ENCODE measurements around the gene CYGB. TPM values are rescaled to one million over a fixed set of nuclear protein-coding genes. Genes with fewer than 3 reads are reported as not detected.

CYGB gene
- polyA plus RNA-seq, 3 donors, result not detected

DNA sequence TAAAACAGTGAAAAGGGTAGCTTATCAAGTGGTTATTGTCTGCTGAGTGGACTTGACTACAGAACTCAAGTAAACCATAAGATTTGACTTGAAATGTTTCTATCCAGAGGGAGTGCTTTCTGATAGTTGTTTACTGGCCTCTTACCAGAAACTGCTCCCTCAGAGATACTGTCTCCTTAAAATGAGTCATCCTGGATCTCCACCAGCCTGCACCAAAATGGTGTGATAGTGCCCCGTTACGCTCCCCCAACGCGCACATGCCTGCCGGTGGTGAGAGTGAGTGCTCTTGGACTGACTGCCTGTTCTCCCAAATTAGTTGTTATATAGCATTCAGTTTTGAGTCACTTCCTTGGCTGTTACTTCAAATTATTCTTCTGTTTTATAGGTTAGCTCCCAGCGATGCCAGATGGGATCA is 25.2 kb upstream of the CYGB start:
- intact Hi-C loops (cut with micrococcal nuclease), result no loop called here
- Histone ChIP-seq H3K4me2 (replicated peaks; ENCODE audit: extremely low read depth, low read length, poor library complexity, severe bottlenecking) (no peak overlapping the region), H3K27ac (ENCODE audit: low read depth in 1 of 2, low read length in 2 of 2) (no peak overlapping the region), H3K79me2 (ENCODE audit: insufficient read depth, low read length) (peaks cover 44% of the 10 kb centered on the region), H3K4me3 (replicated peaks in 1 of 3; ENCODE audit: low read depth in 2 of 3, low read length in 3 of 3) (no peak overlapping the region), H3K36me3 (replicated peaks in 1 of 2; ENCODE audit: control insufficient read depth in 1 of 2, insufficient read depth in 2 of 2, low read length in 2 of 2) (peaks cover 33 to 45% of the 10 kb centered on the region in 2 donors), H3K9ac (ENCODE audit: insufficient read depth, low read length, poor library complexity, severe bottlenecking) (no peak overlapping the region), H3K27me3 (ENCODE audit: control insufficient read depth in 2 of 2, insufficient read depth in 2 of 2, low read length in 2 of 2) (no peaks in the 10 kb centered on the region), H2AFZ (ENCODE audit: insufficient read depth, low read depth, low read length, poor library complexity, severe bottlenecking) (no peak overlapping the region), H3K4me1 (ENCODE audit: control insufficient read depth in 1 of 2, insufficient read depth in 2 of 2, low read length in 2 of 2) (peaks cover 47 to 70% of the 10 kb centered on the region in 2 donors), H3K9me3 (replicated peaks in 1 of 2; ENCODE audit: control insufficient read depth in 1 of 2, insufficient read depth in 1 of 2, low read length in 2 of 2) (no peaks in the 10 kb centered on the region), H4K20me1 (ENCODE audit: insufficient read depth, low read length) (peaks cover 67% of the 10 kb centered on the region)
- TF ChIP-seq, protein P1, sequence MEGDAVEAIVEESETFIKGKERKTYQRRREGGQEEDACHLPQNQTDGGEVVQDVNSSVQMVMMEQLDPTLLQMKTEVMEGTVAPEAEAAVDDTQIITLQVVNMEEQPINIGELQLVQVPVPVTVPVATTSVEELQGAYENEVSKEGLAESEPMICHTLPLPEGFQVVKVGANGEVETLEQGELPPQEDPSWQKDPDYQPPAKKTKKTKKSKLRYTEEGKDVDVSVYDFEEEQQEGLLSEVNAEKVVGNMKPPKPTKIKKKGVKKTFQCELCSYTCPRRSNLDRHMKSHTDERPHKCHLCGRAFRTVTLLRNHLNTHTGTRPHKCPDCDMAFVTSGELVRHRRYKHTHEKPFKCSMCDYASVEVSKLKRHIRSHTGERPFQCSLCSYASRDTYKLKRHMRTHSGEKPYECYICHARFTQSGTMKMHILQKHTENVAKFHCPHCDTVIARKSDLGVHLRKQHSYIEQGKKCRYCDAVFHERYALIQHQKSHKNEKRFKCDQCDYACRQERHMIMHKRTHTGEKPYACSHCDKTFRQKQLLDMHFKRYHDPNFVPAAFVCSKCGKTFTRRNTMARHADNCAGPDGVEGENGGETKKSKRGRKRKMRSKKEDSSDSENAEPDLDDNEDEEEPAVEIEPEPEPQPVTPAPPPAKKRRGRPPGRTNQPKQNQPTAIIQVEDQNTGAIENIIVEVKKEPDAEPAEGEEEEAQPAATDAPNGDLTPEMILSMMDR (IDR thresholded peaks at IDR 0.05), result no peak
- Mint-ChIP-seq H3K9me3 (no peaks in the 10 kb centered on the region), H3K4me1 (peaks cover 64% of the 10 kb centered on the region), H3K27ac (peak overlapping the region in 2 of 7 donors; percentile 25 to 64), H3K4me3 (no peak overlapping the region), H3K27me3 (ENCODE audit: low read depth in 3 of 3) (peaks cover 0 to 4% (median 2%) of the 10 kb centered on the region in 3 donors), H3K36me3 (peaks cover 49 to 64% of the 10 kb centered on the region in 2 donors)
- no peak for DNase-seq
- no CpG with 5 or more reads among the region's 6 CpGs for WGBS (ENCODE audit: insufficient coverage)

DNA sequence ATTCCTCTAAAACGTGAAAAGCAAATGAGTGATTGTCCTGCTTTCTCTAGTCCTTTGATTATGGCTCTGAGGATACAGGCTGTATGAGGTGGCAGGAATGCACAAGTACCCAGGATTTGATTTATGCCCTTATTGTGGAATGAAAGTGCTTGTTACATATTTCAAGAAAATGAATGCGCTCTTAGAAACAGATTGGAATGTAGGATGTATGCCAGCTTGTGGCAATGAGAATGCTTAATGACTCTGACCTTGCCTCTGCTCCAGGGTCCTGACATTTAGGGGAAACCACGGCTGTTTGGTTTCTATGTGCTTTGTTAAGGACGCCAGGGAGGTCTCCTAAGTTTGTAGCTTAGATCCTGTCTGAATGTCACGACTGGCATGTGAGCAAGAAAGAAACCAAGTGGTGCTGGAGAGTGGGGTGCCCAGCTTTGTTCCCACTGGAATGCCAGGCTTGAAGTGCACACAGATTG is 24.3 kb upstream of the CYGB start:
- Histone ChIP-seq H3K4me1 (ENCODE audit: control insufficient read depth in 1 of 2, insufficient read depth in 2 of 2, low read length in 2 of 2) (peaks cover 39 to 68% of the 10 kb centered on the region in 2 donors), H3K4me3 (replicated peaks in 1 of 3; ENCODE audit: low read depth in 2 of 3, low read length in 3 of 3) (peak overlapping the region in 1 of 3 experiments; percentile 21), H4K20me1 (ENCODE audit: insufficient read depth, low read length) (peaks cover 60% of the 10 kb centered on the region), H3K79me2 (ENCODE audit: insufficient read depth, low read length) (peaks cover 47% of the 10 kb centered on the region), H3K9ac (ENCODE audit: insufficient read depth, low read length, poor library complexity, severe bottlenecking) (no peak overlapping the region), H2AFZ (ENCODE audit: insufficient read depth, low read depth, low read length, poor library complexity, severe bottlenecking) (no peak overlapping the region), H3K4me2 (replicated peaks; ENCODE audit: extremely low read depth, low read length, poor library complexity, severe bottlenecking) (peak overlapping the region; percentile 34), H3K27me3 (ENCODE audit: control insufficient read depth in 2 of 2, insufficient read depth in 2 of 2, low read length in 2 of 2) (no peaks in the 10 kb centered on the region), H3K36me3 (replicated peaks in 1 of 2; ENCODE audit: control insufficient read depth in 1 of 2, insufficient read depth in 2 of 2, low read length in 2 of 2) (peaks cover 33 to 45% of the 10 kb centered on the region in 2 donors), H3K9me3 (replicated peaks in 1 of 2; ENCODE audit: control insufficient read depth in 1 of 2, insufficient read depth in 1 of 2, low read length in 2 of 2) (no peaks in the 10 kb centered on the region), H3K27ac (ENCODE audit: low read depth in 1 of 2, low read length in 2 of 2) (no peak overlapping the region)
- TF ChIP-seq, protein P1 (IDR thresholded peaks at IDR 0.05), result no peak
- intact Hi-C loops (cut with micrococcal nuclease), result no loop called here
- peak overlapping the region in 1 of 2 donors; percentile 4 for H3K4me3 Mint-ChIP-seq
- H3K27me3 Mint-ChIP-seq (ENCODE audit: low read depth in 3 of 3), result peaks cover 0 to 3% (median 0%) of the 10 kb centered on the region in 3 donors
- H3K36me3 Mint-ChIP-seq, result peaks cover 46 to 60% of the 10 kb centered on the region in 2 donors
- DNase-seq, result no peak
- no peaks in the 10 kb centered on the region for H3K9me3 Mint-ChIP-seq
- H3K4me1 Mint-ChIP-seq, result peaks cover 59% of the 10 kb centered on the region
- H3K27ac Mint-ChIP-seq, result peak overlapping the region in 3 of 7 donors; percentile 10 to 32 (median 25)
- 92% methylated on average over 5 of the region's 5 CpGs for WGBS (ENCODE audit: insufficient coverage)
